ENCODE data around the gene BABAM1. TPM values are rescaled to one million over a fixed set of nuclear protein-coding genes. Genes with fewer than 3 reads are reported as not detected.
A peak's percentile ranks its signal among the peaks of the same experiment; 100 is the strongest.
"Not testable (repeated sequence)": the region's sequence is repeated elsewhere in the genome, so short reads cannot be mapped to it uniquely, and the experiment has no call there.

The BABAM1 gene
- total RNA-seq, 2 experiments from 2014 or later, result 110 TPM

DNA sequence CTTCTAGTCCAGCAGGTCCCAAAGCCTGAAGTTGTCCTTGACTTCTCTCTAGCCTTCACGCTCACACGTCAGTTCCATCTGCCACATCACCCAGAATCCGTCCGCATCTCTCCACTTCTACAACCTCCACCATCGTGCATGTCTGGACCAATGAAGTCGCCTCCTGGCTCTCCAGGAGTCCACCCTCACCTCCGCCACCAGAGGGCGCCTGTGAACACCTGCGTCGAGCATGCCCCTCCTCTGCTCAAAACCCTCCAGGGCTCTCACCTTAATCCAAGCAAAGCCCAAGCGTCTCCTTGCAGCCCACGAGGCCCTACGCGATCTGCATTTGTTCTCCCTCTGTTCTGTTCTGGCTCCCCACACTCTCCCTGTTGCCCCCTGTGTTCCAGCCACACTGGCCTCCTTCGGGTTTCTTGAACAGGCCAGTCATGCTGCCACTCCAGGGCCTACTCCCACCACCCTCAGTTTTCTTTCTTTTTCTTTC lies 6.4 kb upstream of the BABAM1 start:
- DNase-seq, result peak; percentile 95
- Mint-ChIP-seq H3K27ac (no peak overlapping the region), H3K9me3 (no peaks in the 10 kb centered on the region), H3K4me1 (ENCODE audit: low read depth) (peaks cover 9% of the 10 kb centered on the region), H3K27me3 (no peaks in the 10 kb centered on the region), H3K36me3 (no peaks in the 10 kb centered on the region), H3K4me3 (no peak overlapping the region)
- CTCF ChIA-PET, result interaction anchor here (0.6 to 5.5 kb wide), 19 partner anchors 10 to 595 kb away, joined by 3 to 85 read pairs (median 4); partner anchors contain the start of genes ANKLE1, MRPL34 and OCEL1
- POLR2A ChIA-PET, result interaction anchor here (0.6 kb wide), 1 partner anchor 18 kb away, joined by 3 read pairs; no protein-coding TSS in a partner anchor
- intact Hi-C loops (cut with micrococcal nuclease), result loop anchor here (1.0 kb wide), 1 partner anchor 21 kb away; no protein-coding TSS in a partner anchor

DNA sequence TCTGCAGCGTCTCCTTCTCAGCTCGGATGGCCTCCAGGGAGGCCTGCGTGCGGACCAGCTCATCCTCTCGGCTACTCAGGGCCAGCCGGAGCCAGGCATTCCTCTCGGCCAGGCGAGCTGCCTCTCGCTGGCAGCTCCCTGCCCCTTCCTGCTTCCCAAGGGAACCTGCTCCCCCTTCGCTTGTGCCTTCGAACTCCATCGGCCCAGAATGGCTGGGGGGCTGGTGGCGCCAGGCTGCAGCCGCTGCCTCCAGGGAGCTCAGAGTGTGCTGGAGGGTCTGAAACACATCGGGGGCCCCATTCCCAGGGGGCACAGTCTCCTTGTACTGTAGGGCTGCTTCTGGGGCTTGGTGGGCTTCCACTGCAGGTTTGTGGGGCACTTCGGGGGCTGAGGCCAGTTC lies 4.7 kb upstream of the BABAM1 start:
- Mint-ChIP-seq H3K27me3 (peaks cover 2% of the 10 kb centered on the region), H3K9me3 (no peaks in the 10 kb centered on the region), H3K27ac (no peak overlapping the region), H3K4me3 (no peak overlapping the region), H3K36me3 (peaks cover 3% of the 10 kb centered on the region), H3K4me1 (ENCODE audit: low read depth) (peaks cover 17% of the 10 kb centered on the region)
- no peak for DNase-seq
- ChIA-PET POLR2A (no interaction called here), CTCF (interaction anchor here (0.6 to 5.5 kb wide), 3 partner anchors 19 to 47 kb away, joined by 3 to 85 read pairs (median 12); partner anchors contain the start of gene ANKLE1)
- intact Hi-C loops (cut with micrococcal nuclease), result no loop called here

DNA sequence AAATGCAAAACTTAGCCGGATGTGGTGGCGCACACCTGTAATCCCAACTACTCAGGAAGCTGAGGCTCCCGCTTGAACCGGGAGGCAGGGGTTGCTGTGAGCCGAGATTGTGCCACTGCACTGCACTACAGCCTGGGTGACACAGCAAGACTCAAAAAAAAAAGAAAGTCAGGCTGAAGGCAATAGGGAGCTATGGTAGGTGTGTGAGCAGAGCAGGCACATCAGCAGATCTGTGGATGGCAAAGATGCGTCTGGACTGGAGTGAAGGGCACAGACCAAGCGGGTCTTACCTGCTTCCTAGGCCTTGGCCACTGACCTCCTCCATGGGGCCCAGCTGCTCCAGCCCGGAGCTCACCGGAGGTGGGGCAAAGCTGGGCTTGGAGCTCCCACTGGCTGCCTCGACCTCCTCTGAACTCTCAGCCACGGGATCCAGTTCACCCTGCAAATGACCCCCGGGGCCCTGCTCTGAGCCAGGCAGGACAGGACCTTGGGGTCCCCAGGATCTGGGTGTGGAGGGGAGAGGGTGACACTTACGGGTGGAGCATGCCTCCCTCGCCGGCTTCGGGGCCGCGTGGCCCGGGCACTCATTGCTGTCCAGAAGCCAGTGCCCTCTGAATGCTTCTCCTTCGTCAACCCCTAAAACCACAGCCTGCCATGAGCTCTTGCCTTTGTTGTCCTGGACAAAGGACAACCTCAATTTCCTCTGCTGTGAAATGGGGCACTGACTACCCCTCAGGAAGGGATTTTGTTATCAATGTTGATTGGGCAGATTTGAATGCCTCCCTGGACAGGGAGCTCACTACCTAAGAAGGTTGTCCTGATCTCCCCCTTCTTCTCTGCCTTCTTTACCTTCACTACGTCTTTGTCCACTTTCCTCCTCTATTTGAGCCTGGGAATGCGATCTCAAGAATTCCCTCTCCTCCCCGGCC lies 3.3 kb upstream of the BABAM1 start:
- peak overlapping the region; percentile 12 for H3K27ac Mint-ChIP-seq
- H3K4me1 Mint-ChIP-seq (ENCODE audit: low read depth), result peaks cover 25% of the 10 kb centered on the region
- CTCF ChIA-PET, result interaction anchor here (0.6 to 2.1 kb wide), 6 partner anchors 8 to 198 kb away, joined by 3 to 12 read pairs (median 5); partner anchors contain the start of gene ANKLE1
- no peak for DNase-seq
- no peaks in the 10 kb centered on the region for H3K9me3 Mint-ChIP-seq
- intact Hi-C loops (cut with micrococcal nuclease), result no loop called here
- H3K27me3 Mint-ChIP-seq, result peaks cover 2% of the 10 kb centered on the region
- H3K36me3 Mint-ChIP-seq, result peaks cover 3% of the 10 kb centered on the region
- POLR2A ChIA-PET, result interaction anchor here (0.6 kb wide), 1 partner anchor 16 kb away, joined by 3 read pairs; no protein-coding TSS in a partner anchor
- H3K4me3 Mint-ChIP-seq, result no peak overlapping the region

DNA sequence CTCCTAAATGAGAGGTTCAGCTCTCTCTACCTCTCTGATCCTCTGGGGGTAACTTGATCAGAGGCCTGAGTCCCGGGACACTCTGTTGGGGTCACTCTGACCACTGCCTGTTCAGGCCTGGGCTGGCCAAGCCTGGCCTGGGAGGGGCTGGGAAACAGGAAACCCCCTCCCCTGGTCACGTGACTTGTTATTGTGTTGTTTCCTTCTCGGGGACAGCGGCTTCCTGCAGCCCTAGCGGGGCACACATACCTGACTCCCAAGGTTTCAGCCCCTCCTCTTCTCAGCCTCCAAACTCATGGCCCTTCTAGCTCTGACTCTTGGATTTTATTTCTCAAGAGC lies 2.6 kb upstream of the BABAM1 start, which contains the start of gene USHBP1:
TSS of gene USHBP1 (minus strand) at position 105 of the 339 bp plus-strand sequence. CDS start 446 bp downstream, outside the sequence.
- Mint-ChIP-seq H3K27me3 (peaks cover 2% of the 10 kb centered on the region), H3K4me1 (ENCODE audit: low read depth) (peaks cover 25% of the 10 kb centered on the region), H3K27ac (peak within 1 kb of the TSS; percentile 12), H3K9me3 (no peaks in the 10 kb centered on the region), H3K36me3 (peaks cover 3% of the 10 kb centered on the region), H3K4me3 (no peak within 1 kb of the TSS)
- ChIA-PET CTCF (interaction anchor here (0.5 to 2.1 kb wide), 6 partner anchors 8 to 199 kb away, joined by 3 to 12 read pairs (median 4); partner anchors contain the start of genes ANKLE1 and MRPL34), POLR2A (interaction anchor here (0.6 to 1.1 kb wide), 2 partner anchors 15 to 17 kb away, joined by 3 read pairs; partner anchors contain the start of gene ANKLE1)
- DNase-seq, result no peak
- intact Hi-C loops (cut with micrococcal nuclease), result no loop called here

DNA sequence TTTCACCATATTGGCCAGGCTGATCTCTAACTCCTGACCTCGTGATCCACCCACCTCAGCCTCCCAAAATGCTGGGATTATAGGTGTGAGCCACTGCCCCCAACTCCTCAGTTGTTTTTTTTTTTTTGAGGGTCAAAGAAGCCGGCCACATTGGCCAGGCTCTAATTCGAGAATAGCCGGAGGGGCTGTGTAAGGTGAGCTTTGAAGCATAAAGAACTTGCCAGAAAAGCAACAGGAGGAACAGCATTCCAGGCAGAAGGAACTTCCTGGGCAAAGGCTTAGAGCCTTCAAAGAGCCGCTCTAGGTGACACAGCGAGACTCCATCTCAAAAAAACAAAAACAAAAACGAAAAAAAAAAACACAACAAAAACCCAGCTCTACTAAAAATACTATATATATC lies 1.2 kb upstream of the BABAM1 start:
- ChIA-PET CTCF (interaction anchor here (0.6 to 1.6 kb wide), 5 partner anchors 8 to 501 kb away, joined by 3 to 20 read pairs (median 3); partner anchors contain the start of gene ANKLE1), POLR2A (interaction anchor here (1.1 to 2.5 kb wide), 4 partner anchors 15 to 51 kb away, joined by 3 to 13 read pairs (median 6); partner anchors contain the start of genes ANKLE1 and USE1)
- Mint-ChIP-seq H3K4me3 (no peak overlapping the region), H3K4me1 (ENCODE audit: low read depth) (peaks cover 22% of the 10 kb centered on the region), H3K27ac (no peak overlapping the region), H3K27me3 (peaks cover 2% of the 10 kb centered on the region), H3K9me3 (no peaks in the 10 kb centered on the region), H3K36me3 (peaks cover 7% of the 10 kb centered on the region)
- no peak for DNase-seq
- intact Hi-C loops (cut with micrococcal nuclease), result loop anchor here (2.0 kb wide), 1 partner anchor 39 kb away; the partner anchor contains the start of gene OCEL1

DNA sequence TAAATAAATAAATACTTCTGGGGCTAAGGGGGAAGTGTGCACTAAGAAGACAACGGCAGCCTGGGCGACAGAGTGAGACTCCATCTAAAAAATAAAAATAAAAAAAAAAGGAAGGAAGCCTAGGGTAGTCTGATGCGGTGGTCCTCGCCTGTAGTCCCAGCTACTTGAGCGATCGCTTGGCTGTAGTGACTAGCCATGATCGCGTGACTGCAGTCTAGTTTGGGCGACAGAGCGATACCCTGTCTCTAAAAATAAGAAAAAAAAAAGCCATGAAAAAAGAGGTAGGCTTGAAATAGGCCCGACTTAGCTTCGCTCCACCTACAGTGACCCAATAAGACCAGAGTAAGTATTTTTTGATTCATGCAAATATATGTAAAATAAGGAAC lies 661 bp upstream of the BABAM1 start:
- POLR2A ChIA-PET, result interaction anchor here (0.6 to 2.5 kb wide), 7 partner anchors 8 to 51 kb away, joined by 3 to 13 read pairs (median 4); partner anchors contain the start of genes ANKLE1 and USE1
- DNase-seq, result no peak
- Mint-ChIP-seq H3K36me3 (peaks cover 12% of the 10 kb centered on the region), H3K27ac (peak overlapping the region; percentile 91), H3K27me3 (peaks cover 2% of the 10 kb centered on the region), H3K9me3 (no peaks in the 10 kb centered on the region), H3K4me1 (ENCODE audit: low read depth) (peaks cover 21% of the 10 kb centered on the region), H3K4me3 (peak overlapping the region; percentile 90)
- intact Hi-C loops (cut with micrococcal nuclease), result loop anchor here (2.0 kb wide), 1 partner anchor 40 kb away; the partner anchor contains the start of gene OCEL1
- CTCF ChIA-PET, result interaction anchor here (0.7 to 1.9 kb wide), 9 partner anchors 9 to 120 kb away, joined by 3 to 20 read pairs (median 4); partner anchors contain the start of genes ANKLE1 and DDA1

DNA sequence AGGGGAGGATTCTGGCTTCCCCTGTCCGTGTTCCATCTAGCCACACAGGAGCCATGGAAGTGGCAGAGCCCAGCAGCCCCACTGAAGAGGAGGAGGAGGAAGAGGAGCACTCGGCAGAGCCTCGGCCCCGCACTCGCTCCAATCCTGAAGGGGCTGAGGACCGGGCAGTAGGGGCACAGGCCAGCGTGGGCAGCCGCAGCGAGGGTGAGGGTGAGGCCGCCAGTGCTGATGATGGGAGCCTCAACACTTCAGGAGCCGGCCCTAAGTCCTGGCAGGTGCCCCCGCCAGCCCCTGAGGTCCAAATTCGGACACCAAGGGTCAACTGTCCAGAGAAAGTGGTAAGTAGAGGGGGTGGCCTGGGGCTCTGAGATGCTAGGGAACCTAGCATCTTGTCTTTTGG lies 1.5 kb downstream of the BABAM1 start:
- Mint-ChIP-seq H3K27ac (no peak overlapping the region), H3K4me1 (ENCODE audit: low read depth) (peaks cover 21% of the 10 kb centered on the region), H3K4me3 (peak overlapping the region; percentile 90), H3K27me3 (peaks cover 2% of the 10 kb centered on the region), H3K36me3 (peaks cover 12% of the 10 kb centered on the region), H3K9me3 (no peaks in the 10 kb centered on the region)
- ChIA-PET CTCF (interaction anchor here (1.3 kb wide), 1 partner anchor 13 kb away, joined by 4 read pairs; no protein-coding TSS in a partner anchor), POLR2A (interaction anchor here (2.5 kb wide), 1 partner anchor 12 kb away, joined by 13 read pairs; the partner anchor contains the start of gene ANKLE1)
- intact Hi-C loops (cut with micrococcal nuclease), result no loop called here
- no peak for DNase-seq

DNA sequence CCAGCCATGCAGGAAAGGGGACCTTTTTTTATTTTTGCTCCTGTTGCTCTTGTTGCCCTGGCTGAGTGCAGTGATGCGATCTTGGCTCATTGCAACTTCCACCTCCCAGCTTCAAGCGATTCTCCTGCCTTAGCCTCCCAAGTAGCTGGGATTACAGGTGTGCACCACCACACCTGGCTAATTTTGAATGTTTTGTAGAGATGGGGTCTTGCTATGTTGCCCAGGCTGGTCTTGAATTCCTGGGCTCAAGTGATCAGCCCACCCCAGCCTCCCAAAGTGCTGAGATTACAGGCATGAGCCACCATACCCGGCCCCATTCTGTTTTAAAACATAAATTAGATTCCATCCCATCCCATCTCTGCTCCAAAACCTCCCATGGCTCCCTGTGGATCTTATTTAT lies 7.6 kb downstream of the BABAM1 start:
- POLR2A ChIA-PET; H3K4me1 Mint-ChIP-seq (ENCODE audit: low read depth): not testable (repeated sequence)

DNA sequence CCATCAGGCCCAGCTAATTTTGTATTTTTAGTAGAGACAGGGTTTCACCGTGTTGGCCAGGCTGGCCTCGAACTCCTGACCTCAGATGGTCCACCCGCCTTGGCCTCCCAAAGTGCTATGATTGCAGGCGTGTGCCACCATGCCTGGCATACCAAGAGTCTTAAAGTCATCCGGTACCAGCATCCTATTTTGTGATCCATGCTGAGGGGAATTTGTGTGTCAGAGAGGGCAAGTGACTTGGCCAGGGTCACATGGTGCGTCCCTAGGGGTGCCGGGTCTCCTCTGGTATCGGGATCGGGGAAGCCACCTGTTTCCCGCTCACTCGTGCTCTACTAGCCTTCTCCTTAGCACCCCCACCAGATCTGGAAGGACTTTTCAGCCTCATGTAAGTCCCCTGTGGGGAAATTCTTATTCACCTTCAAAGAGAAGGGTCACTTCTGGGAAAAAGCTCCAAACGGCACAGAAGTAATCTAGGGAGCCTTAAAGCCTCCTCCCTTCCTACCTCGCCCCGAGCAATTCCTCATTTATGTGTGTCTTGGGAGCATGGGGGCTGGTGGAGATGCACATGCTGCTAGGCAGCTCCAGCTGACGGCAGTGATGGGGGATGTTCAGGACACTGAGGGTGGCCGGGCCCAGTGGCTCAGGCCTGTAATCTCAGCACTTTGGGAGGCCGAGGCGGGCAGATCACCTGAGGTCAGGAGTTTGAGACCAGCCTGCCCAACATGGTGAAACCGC lies 8.4 kb downstream of the BABAM1 start:
- no peak for DNase-seq
- ChIA-PET CTCF (no interaction called here), POLR2A (no interaction called here)
- no peaks in the 10 kb centered on the region for H3K4me1 Mint-ChIP-seq (ENCODE audit: low read depth)
- H3K36me3 Mint-ChIP-seq, result peaks cover 26% of the 10 kb centered on the region
- H3K27ac Mint-ChIP-seq, result no peak overlapping the region
- intact Hi-C loops (cut with micrococcal nuclease), result no loop called here
- no peaks in the 10 kb centered on the region for H3K27me3 Mint-ChIP-seq
- no peak overlapping the region for H3K4me3 Mint-ChIP-seq
- H3K9me3 Mint-ChIP-seq, result no peaks in the 10 kb centered on the region

More for the DNA sequence above, 7.6 kb downstream of the BABAM1 start:
- H3K27me3 Mint-ChIP-seq; H3K9me3 Mint-ChIP-seq; intact Hi-C loops (cut with micrococcal nuclease); H3K27ac Mint-ChIP-seq; DNase-seq; H3K4me3 Mint-ChIP-seq; CTCF ChIA-PET: not testable (repeated sequence)
- H3K36me3 Mint-ChIP-seq, result peaks cover 29% of the 10 kb centered on the region

DNA sequence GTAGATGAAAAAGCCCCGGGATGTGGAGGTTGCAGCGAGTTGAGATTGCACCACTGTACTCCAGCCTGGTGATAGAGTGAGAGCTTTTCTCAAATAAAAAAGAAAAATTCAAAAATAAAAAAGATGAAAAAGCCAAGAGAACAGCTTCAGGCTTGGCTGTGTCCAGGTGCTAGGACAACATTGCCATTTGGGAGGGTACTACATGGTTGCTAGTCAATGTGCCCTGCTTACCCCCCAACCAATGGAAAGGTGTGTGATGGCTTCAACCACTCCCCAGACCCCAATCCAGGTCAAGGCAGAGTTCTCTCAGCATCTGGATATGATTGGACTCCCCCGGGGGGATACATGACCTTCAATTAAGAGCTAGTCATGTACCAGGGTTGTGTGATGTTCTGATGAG lies 12.2 kb downstream of the BABAM1 start:
- Mint-ChIP-seq H3K4me1 (ENCODE audit: low read depth) (peaks cover 3% of the 10 kb centered on the region), H3K4me3 (no peak overlapping the region), H3K36me3 (peaks cover 18% of the 10 kb centered on the region), H3K27ac (no peak overlapping the region), H3K27me3 (no peaks in the 10 kb centered on the region), H3K9me3 (no peaks in the 10 kb centered on the region)
- intact Hi-C loops (cut with micrococcal nuclease), result no loop called here
- ChIA-PET CTCF (interaction anchor here (0.9 to 5.4 kb wide), 3 partner anchors 20 to 74 kb away, joined by 3 to 85 read pairs (median 3); partner anchors contain the start of gene DDA1), POLR2A (interaction anchor here (0.5 to 3.6 kb wide), 3 partner anchors 12 to 96 kb away, joined by 3 to 13 read pairs (median 3); partner anchors contain the start of genes BABAM1 and USHBP1)
- DNase-seq, result no peak
